UCSD-AML1 (cell line): ENCODE data around the gene CNTNAP5.

Source experiments
- DNase-seq: peaks from one replicate; lab custom pipeline; 2025; ENCODE audit not compliant: unreplicated experiment; lab: John Stamatoyannopoulos, UW

Gene CNTNAP5

DNA sequence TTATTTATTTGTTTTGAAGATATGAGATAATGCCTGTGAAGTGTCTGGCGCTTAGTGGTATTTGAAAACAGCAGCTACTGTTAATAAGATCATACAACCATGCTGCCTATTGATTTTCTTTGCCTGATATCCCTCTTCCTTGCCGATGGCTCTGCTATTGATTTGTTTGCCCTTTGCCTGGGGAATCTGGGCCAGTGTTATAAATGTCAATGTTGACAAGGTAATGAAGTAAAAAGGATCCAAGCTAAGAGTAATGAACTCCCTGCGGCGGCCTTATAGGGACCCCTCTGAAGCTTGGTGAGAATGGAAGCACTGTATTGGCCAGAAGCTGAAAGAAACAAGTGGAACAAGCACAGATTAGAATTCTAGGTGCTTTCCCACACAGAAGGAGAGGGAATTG is 854.6 kb downstream of the CNTNAP5 start:
- no peak for DNase-seq

DNA sequence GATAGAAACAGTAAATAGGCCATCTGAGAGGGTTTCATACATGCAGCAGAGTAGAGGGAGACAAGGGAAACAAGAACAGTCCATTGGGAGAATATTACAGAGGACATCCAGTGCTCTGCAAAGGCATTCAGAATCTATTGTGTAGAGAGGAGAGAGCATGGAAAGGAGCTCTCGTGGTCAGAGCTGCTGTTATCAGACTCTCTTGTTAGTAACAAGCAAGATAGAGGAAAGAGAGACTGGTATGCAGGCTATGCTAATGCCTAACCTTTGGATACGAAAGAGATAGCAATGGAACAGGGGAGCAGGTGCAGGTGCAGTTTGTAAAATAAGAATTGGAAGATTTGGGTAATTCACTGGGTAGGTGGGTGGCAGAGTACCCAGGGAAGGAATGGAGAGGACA is 855.9 kb downstream of the CNTNAP5 start:
- no peak for DNase-seq

DNA sequence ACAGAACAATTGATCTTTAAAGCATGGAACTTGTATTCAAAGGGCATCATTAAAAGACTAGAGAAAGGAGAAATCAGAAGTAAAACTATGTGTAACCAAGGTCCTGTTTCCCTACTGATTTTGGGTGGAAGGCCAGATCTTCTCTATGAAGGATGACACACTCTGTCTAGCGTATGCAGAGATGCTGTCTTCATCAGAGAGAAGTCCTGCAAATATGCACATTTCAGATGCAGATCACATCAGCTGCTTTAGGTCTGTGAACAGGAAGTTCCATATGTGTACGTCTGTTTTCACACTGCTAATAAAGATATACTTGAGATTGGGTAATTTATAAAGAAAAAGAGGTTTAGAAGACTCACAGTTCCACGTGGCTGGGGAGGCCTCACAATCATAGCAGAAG is 857.3 kb downstream of the CNTNAP5 start:
- DNase-seq: no peak

DNA sequence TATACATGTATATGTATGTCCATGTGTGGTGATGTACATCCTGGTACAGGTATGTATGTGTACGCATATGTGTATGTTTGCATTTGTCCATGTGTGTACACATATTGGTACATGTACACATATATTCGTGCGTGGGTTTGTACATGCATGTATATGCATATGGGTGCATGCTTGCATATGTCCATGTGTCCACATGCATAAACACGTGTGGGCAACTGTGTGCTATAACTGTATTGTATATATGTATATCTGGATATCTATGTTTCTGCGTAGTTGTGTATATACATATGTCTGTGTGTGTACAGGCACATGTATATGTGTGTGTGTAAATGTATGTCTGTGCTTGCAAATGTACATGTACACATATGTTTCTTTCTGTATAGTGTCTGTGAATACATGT is 858.5 kb downstream of the CNTNAP5 start:
- DNase-seq: no peak

DNA sequence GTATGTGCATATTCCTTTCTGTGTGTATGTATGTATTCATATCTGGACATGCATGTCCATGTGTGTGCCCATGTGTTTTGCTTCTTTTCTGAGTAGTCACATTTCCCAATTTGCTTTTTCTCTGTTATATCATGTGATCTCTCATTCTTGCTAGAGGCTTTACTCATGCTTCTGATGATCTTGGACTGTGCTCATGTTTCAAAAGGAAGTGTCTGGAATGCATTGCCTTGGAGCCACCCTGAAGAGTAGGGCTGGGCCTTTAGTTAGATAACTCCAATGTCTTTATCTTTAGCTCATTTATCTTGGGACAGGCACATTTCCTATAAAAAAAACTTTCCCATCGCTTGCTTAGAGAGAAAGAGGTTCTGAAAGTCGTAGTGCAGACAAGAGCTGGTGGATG is 859.2 kb downstream of the CNTNAP5 start:
- DNase-seq: no peak

DNA sequence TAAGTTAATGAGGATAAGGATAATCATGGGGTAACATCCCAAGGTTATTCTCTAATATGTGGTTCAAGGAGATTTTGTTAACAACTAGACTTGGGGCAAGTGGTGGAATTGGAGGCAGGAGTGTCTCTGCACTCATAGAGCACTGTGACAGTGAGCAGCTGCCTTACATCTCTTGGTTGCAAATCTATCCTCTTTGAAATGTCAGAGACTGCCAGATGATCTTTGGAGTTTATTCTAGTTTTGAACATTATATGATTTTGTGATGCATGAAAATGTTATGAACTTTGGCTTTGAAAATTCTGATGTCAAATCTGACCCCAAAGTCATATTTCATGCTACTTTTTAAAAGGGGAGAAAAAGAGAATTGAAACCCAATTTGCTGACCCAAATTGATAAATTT is 861.1 kb downstream of the CNTNAP5 start:
- no peak for DNase-seq

DNA sequence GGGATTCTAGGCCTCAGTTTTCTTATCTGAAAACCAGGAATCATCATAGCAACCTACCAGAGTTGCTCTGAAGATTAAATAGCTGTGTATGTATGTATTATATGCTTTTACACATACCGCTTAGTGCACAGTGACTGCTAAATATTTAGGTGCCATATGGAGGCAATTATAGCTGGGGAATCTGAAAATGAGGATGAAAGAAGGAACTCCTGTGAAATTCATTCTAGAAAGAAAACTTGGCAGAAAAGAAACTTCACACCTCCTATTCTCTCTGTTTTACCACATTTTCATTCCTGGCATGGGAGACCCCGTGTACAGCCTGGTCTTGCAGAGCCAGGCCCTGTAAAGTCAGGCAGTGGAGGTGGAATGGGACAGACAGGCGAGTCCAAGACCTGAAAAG is 862.4 kb downstream of the CNTNAP5 start:
- DNase-seq: no peak

DNA sequence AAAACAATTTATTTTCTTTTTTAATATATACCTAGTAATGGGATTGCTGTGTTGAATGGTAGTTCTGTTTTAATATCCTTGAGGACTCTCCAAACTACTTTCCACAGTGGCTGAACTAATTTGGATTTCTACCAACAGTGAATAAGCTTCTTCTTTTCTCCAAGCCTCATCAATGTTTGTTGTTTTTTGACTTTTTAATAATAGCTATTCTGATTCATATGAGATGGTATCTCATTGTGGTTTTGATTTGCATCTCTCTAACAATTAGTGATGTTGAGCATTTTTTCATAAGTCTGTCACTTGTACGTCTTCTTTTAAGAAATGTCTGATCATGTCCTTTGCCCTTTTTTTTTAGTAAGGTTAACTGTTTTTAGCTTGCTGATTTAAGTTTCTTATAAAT is 863.3 kb downstream of the CNTNAP5 start:
- no peak for DNase-seq

DNA sequence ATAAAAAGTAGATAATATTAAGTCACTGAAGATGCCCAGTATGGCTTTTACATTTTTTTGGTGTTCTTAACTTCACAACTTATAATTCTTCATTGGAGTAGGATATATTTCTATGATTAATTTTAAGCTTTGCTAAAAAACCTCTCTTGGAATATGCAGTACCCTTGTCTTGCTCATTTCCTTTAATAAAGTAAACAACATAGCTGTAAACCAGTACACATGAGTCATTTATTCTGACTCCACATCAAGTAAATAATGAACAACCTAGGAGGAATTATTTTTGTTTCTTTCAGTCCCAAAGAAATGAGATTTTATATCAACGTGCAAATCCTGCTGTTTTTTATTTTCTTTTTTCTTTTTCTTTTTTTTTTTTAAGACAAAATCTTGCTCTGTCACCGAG is 869.1 kb downstream of the CNTNAP5 start:
- no peak for DNase-seq

DNA sequence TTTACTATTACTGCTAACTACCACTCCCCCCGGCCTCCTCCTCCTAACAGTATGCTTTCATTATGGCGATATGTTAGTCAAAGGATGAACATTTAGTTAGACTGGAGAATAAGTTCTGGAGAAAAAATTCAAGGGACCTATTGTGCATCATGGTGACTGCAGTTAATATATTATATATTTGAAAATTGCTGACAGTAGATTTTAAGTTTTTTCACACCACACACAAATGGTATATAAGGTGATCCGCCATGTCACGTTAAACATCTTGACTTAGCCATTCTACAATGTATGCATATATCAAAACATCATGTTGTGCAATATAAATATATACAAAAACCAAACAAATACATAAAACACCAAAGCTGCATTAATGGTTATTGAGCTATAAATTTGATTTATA is 873.7 kb downstream of the CNTNAP5 start:
- DNase-seq: no peak

DNA sequence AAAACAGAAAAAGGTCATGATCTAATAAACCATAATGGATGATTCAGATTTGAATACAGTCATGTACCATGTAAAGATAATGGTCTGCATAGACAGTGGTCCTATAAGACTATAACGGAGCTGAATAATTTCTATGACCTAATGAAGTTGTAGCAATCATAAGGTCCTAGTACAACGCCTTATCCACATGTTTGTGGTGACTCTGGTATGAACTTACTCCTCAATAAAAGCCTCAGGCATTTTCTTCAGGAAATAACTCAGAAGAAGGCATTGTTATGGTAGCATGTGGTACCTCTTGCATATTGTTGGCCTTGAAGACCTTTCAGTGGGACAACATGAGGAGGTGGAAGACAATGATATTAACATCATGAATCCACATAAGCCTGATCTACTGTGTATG is 883.3 kb downstream of the CNTNAP5 start:
- DNase-seq: no peak

DNA sequence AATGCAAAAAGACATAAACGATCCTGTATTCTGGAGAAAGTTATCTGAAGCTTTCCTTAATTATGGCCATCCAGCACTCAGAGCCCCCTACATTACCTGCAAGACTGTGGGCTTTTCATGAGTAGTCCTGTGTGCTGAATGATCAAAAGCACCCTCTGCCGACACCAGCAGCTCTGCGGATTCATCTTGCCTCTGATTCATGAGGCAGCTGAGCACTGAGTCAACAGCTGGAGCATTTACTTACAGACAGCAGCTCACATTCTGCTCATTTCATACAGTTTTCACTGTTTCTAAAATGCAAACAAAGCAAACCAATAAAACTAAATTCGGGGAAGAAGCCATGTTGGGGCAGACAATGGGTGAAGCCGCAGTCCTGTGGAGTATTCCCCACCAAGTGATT is 886.5 kb downstream of the CNTNAP5 start:
- no peak for DNase-seq

DNA sequence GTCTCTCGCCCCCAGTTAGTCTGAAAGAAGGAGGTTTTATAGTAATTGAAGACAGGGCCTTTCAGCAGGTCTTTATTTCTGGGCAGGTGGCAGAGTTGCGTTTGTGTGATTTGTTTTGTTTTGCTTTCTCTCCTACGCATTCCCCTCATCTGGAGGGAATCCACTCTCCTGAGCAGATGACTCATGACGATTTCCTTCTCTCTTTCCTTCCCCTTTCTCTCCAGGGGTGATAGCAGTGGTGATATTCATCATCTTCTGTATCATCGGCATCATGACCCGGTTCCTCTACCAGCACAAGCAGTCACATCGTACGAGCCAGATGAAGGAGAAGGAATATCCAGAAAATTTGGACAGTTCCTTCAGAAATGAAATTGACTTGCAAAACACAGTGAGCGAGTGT is 888.8 kb downstream of the CNTNAP5 start:
- no peak for DNase-seq

DNA sequence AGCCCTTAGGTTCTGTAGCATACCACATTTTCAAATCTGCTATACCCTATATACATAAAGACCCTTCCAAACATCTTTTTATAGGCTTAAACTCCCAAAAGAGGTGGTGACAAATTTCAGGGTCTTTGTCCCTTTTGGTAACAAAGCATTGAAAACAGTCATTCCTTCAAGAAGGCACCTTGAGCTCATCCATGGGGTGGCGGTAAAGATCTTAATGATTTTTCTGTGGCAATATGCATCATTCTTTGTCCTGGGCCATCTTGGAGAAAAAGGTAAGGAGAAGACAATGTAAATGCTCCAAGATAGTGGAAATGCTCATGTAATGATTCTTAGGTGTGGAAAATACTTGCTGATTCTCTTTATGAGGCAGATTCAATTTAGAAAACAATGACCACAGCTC is 890.5 kb downstream of the CNTNAP5 start:
- DNase-seq: no peak

DNA sequence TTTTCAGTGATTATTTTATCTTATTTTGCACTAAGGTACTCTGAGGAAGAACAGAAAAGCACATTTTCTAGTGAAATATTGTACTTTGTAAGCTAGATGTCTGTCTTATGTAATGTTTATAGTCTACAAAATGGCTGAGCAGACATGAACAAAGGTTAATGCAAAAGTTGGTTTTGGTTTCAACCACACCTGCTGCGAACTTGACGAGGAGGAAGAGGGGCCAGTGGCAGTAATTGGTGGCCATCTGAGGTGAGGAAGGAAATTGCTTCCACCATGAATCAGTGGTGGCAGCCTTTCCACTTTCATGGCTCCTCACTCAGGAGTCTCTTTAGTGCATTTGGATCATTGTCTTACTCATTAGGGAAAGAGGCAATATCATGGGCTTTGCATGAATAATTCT is 894.2 kb downstream of the CNTNAP5 start:
- DNase-seq: no peak

DNA sequence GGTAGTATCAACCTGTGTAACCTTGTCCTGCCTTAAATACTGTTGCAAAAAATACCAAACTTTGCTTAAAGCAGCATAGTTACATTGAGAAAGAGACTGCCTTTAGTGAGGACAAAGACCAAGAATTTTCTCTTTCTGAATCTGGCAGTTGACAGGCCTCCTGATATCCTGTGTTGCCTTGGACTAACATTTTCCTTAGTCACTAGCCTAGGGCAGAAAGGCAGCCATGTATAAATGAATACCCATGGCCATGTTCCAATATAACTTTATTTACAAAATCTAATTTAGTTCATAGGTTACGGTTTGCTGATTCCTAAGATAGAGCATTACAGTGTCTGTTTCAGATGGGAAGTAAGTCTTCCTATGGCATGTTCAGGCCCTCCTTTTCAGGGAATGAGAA is 895.4 kb downstream of the CNTNAP5 start:
- no peak for DNase-seq

DNA sequence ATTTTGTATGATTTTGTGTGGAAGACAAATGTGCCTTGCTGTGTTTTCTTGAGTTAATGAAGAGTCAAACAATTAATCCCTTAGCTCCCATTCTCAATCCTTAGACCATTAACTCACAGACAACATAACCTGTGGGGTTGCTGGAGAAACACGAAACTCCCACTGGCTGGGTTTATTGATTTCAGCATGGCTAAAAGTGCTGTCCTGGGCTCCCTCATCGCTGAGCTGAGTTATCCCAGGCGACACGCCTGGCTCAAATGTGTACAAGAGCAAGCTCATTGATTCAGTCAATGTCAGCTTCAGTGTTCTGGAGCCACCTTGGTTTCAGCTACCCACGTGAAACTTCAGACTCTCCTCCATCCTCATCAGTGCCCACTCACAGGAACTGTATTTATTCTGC is 896.1 kb downstream of the CNTNAP5 start:
- DNase-seq: no peak

DNA sequence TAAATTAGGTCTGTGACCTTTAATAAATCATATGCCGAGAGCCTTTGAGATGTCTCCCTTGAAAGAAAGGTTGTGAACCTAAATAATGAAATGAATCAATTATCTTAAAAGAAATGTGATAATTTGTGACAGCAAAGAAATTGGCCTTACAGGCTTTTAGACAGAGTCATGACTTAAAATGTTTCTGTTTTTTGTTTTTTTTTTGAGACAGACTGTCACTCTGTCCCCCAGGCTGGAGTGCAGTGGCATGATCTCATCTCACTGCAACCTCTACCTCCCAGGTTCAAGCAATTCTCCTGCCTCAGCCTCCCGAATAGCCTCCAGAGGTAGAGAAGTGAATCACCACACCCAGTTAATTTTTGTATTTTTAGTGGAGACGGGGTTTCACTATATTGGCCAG is 898.0 kb downstream of the CNTNAP5 start:
- no peak for DNase-seq

DNA sequence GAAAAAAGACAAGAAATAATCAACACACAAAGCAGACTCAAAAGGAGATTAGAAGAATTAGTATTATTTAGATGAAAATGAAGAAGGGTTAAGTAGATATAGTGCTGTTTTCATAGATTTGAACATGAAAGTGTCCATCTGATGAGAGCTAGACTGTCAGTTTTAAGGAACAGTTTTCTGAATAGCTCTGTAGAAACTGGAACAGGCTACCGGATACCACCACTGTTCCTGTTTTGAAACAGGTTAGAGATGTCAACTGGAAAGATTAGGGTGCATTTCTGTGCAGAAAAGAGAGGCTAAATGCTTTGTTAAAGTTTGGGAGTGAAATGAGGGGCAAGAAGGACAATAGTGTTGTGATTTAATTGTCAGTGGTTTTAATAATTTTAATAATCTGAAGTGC is 908.8 kb downstream of the CNTNAP5 start:
- DNase-seq: no peak

DNA sequence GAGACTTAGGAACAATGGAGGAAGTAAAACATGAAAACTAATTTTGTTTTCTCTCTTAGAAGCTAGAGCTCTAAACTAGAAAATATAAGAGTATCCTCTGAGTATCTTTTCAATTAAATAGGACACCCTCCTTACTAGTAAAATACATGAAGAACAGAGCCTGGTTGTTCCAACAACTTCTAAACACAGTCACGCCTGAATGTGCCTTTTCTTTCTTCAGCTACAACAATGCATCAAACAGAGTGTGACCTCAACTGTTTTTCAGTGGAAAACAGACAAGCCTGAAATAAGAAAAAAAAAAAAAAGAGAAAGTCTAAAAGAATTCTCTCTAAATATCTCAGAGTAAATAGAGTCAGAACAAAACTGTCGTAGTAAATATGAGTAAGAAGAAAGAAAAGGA is 928.8 kb downstream of the CNTNAP5 start:
- no peak for DNase-seq

DNA sequence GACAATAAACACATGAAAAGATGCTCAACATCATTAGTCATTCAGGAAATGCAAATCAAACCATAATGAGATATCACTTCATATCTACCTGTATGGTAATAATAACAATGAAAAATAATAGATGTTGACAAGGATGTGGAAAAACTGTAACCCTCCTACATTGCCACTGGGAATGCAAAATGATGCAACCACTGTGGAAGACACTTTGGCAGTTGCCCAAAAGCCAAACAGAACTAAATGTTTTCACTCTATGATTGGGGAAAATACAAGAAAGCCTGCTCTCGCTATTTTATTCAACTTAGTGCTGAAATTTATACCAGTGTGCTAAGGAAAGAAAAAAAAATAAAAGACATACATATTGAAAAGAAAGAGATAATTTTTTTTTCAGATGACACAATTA is 934.5 kb downstream of the CNTNAP5 start:
- no peak for DNase-seq

DNA sequence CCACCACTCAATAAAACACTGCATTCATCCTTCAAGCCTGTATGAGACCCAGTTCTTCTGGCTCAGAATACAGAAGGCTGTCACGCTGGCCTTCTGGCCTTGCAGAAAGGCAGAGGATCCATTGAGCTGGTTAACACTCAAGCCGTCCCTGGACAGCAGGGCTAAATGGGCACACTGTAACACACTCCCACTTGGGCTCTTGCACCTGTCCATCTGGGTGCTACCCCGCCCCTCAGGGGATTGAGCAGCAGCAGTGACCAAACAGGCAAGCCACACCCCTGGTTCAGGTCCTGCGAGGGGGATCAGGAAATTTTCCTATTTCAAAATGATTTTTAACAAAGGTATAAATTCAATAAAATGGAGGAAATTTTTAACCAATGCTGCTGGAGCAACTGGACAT is 936.0 kb downstream of the CNTNAP5 start:
- DNase-seq: no peak
